ENCODE data around the gene C15orf62.

The C15orf62 gene, protein sequence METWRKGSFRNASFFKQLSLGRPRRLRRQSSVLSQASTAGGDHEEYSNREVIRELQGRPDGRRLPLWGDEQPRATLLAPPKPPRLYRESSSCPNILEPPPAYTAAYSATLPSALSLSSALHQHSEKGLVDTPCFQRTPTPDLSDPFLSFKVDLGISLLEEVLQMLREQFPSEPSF

DNA sequence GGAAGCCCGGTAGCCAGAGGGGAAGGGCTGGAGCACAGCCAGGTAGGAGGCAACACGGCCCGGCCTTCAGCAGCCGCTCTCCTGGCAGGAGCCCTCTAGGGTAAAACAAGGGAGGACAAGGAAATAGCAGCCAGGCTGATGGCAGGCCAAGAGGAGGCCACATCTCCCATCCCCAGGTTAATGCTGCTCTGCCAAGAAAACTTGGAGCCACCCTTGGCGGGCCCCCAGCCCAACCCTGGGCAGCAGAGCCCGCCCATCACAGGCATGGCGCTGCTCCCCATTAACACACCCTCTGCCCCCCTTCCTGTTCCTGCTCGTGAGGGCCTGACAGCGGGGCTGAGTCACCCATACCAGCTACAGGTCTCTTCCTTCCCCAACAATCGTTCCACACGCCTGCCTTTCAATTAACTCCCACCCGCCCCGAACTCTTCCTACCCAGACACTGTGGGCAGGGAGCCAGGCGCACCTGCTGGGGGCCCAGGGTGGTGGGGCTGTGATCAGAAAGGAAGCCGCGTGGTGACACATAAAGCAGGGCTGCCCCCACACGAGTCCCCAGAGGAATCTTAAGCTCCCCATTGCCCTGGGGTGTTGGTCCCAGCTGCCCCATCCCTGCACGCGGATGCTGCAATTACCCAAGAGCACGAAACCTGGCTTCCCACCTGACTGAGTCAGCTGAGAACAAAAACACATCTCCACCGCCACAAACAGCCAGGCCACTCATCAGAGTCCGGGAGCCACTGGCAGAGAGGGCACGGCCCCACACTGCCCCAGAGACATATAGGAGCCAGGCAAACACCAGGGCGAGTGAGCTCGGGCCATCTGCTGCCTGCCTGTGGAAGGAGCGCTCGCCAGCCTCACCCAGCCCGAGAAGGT is at the start of gene C15orf62:
TSS of gene C15orf62 (plus strand) at position 707 of the 873 bp plus-strand sequence. CDS start 516 bp downstream, outside the sequence.
- peak; percentile 94 for DNase-seq

DNA sequence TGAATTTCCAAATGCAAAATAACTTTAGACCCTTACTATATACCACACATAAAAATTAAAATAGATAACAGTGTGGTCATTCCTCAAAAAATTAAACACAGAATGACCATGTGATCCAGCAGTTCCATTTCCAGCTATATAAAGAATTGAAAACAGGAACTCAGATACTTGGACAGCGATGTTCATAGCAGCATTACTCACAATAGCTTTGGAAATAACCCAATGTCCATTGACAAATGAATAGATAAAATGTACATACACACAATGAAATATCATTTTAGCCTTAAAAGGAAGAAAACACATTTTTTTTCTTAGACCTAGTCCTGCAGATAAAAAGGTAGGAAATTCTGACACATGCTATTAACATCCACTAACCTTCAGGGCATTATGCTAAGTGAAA is 48.1 kb upstream of the C15orf62 start:
- no peak for DNase-seq

DNA sequence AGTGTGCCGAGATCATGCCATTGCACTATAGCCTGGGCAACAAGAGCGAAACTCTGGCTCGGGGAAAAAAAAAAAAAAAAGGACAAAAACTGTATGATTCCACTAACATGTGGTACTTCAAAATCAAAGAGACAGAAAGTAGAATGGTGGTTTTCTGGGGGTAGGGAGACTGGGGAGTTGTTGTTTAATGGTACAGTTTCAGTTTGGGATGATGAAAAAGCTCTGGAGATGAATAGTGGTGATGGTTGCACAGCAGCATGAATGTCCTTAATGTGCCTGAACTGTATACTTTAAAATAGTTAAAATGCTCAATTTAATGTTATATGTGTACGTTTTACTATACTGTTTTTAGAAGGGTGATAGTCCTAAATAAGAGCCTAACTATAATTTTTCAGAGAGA is 47.4 kb upstream of the C15orf62 start:
- no peak for DNase-seq

DNA sequence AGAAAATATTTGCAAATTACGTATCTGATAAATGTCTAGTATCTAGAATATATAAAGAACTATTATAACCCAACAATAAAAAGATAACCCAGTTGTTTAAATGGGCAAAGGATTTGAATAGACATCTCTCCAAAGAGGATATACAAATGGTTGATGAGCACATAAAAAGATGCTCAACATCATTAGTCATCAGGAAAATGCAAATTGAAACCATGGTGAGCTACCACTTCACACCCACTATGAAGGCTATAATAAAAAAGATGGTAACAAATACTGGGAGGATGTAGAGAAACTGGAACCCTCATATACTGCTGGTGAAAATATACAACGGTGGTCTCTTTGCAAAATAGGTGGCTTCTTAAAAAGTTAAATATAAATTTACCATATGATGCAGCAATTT is 46.8 kb upstream of the C15orf62 start:
- DNase-seq: no peak

DNA sequence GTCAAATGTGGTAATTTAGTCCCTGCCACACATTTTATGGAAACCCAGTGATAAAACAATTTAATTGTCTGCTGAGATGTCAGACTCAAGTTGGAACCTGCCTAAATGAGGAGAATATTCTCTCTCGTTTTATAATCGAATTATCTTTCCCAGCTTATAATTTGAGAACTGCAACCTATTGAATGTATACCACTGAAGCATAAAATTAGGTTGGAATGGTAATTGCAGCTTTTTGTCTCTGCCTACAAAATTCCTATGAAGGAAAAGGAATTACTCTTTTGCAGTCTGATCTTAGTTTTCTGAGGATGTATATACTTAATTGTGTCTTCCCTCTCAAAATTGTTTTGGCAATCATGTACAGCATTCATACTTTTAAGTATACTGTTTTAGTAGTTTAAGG is 45.9 kb upstream of the C15orf62 start:
- DNase-seq: no peak

DNA sequence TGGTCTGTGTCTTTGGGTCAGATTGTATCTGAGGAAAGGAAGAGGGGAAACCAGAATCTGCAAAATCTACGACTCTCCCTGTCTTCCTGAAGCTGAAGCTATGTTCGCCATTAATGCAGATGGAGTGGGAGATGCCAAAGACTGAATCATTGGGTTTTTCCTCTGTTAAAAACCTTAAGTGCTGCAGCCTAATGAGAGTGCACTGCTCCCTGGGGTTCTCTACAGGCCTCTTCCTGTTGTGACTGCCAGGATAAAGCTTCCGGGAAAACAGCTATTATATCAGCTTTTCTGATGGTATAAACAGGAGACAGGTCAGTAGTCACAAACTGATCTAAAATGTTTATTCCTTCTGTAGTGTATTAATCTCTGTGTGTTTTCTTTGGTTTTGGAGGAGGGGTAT is 38.7 kb upstream of the C15orf62 start:
- DNase-seq: no peak

DNA sequence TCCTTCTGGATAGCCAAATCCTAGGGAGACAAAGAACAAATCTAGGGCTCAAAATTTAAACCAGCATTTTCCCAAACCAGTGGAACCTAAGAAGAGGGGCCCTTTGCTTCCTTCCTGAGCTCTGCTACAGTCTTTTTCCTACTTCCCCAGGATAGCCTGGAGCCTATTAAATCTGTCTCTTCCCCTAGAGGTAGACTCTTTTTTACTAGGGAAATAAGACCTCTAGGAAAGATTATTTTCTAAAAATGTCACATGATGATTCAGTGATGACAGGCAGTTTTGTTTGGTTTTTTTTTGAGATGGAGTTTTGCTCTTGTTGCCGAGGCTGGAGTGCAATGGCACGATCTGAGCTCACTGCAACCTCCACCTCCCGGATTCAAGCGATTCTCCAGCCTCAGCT is 33.2 kb upstream of the C15orf62 start:
- DNase-seq: no peak

DNA sequence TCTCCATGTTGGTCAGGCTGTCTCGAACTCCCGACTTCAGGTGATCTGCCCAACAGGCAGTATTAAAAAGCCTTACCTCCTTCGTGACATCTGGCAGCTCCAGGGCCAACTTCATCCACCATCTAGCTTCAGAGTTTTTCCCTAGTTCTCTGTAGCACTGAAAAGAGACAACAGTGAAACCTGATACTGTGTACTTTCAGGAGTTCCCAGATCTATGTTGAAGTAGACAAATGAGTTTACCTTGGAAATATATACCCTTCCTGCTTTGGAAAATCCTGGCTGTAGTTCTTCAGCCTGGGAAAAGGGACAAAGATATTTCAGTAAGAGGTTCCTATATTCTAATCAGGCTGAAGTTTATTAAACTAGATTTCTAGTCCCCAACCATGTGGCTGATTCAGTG is 32.7 kb upstream of the C15orf62 start:
- no peak for DNase-seq

DNA sequence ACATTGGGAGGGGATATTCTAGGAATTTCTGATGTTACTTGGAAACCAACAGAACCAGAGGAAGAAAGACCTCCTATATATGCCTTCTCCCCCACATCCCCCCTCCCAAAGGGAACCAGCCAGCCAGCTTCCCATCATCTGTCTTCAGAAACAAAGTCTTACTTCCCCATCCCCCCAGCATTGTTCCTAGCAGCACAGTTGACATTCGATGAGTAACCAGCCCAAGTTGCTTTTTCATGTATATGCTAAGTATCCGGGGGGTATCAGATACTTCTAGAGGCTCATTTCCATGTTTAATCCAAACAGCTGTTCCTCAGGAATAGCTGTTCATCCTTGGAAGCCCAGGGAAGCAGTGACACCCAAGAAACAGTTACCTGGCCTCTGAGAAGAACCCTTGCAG is 30.7 kb upstream of the C15orf62 start:
- no peak for DNase-seq

DNA sequence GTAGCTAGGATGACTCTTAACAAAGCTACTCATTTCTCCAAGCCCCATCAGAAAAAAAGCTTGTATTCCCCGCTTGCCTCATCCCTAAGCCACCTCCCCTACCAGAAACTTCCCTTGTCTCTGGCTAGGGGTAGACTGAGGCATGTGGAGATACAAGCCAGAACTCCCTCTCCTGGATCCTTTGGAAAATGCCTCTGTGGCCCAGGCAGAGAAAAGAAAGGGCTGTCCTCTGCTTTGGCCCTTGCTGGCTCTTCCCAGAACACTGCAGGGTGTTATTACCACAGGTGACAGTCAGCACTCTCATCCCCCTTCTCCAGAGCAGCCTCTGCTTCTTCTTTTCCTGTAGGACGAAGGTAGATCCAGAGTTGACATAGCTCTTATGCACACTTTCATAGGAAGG is 29.9 kb upstream of the C15orf62 start:
- DNase-seq: no peak

DNA sequence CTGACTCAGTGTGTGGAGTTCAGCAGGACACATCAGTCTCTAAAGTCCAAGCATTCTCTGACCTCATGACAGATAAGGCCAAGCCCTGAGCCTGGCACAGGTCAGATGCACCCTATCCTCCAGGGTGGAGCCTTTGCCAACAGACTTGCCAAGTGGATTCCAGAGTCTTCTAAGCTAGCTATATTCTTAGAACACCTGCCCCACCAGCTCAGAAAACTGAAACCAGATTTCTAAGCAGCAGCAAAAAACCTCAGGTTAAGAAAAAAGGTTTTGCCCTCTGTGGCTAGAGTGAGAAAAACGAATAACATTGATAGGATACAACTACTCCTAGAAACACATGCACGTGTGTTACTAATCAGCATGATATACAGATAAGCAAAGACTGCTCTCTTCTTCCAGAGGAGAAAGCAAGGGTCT is 26.3 kb upstream of the C15orf62 start:
- DNase-seq: no peak

DNA sequence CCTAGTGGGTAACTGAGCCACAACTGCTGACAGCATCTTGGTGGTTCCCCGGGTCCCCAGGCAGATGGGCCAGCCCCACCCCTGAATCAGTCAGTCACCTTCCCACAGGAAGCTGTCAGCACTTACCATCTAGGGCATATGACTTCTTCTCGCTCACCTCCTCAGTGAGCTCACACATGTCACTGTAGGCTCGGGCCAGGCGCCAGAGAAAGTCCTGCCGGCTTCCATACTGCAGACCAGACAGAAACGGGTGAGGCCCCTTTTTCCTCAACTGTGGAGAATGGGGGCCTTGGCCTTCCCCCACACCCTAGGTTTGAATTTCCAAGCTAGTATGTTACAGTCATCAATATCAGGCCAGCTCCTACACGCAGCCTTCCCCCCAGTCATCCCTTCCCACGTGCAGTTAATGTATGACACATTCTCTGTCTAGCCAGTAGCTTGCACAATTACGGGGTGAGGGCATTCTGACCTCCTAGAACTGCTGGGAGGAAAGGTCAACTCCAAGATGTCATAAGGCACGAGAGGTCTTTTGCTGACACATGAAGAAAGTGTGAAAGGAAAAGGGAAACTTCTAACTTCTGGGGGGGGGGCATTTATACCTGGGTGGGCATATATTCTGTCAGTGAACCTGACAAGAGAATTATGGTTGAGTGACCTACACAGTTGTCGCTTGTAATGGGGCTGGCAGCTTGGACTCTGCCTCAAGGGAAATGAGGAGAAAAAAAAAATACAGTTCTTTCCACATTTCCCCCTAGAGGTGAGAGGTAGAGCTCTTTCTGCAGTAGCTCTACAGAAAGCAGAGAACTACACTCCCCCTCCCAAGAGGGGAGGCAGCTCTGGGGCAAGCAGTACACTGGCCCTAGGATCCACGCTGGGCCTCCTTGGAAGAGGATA is 25.6 kb upstream of the C15orf62 start:
- DNase-seq: peak; percentile 8

DNA sequence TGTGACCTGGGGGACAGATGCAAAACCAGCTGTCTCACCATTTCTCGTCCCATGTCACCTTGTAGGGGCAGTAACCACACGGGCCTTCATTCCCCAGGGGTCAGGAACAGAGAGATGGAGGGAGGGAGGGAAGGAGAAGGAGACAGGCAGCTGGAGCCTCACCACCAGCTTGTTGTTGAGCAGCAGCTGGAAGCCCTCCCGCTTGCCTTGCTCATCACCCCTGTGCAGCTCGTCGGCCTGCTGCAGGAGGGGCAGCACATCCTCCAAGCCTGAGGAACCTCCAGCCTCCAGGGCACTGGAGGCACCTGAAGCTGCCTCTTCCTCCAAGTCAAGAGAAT is 25.0 kb upstream of the C15orf62 start:
- DNase-seq: no peak

DNA sequence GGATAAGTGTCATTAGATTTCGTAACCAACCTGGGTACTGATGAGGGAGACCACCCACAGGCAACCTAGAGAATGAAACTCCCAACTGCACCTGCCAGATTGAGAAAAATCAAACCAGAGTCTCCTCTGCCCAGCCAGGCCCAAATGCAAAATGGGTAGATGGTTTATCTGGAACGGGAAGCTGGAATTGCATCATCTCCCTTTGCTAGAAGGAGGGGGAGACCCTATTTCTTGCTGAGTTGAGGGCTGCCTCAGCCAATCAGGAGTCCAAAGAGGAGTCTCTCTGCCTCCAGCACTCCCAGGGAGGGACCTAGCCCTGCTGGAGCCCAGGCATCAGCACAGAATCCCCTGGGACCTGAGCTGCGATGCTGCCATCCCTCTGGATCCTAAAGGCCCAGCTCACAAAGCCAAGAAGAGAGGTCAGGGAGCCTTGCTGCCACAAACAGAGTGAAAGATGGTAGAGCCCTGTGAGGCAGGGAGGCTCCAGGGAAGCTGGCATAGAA is 22.8 kb upstream of the C15orf62 start:
- no peak for DNase-seq

DNA sequence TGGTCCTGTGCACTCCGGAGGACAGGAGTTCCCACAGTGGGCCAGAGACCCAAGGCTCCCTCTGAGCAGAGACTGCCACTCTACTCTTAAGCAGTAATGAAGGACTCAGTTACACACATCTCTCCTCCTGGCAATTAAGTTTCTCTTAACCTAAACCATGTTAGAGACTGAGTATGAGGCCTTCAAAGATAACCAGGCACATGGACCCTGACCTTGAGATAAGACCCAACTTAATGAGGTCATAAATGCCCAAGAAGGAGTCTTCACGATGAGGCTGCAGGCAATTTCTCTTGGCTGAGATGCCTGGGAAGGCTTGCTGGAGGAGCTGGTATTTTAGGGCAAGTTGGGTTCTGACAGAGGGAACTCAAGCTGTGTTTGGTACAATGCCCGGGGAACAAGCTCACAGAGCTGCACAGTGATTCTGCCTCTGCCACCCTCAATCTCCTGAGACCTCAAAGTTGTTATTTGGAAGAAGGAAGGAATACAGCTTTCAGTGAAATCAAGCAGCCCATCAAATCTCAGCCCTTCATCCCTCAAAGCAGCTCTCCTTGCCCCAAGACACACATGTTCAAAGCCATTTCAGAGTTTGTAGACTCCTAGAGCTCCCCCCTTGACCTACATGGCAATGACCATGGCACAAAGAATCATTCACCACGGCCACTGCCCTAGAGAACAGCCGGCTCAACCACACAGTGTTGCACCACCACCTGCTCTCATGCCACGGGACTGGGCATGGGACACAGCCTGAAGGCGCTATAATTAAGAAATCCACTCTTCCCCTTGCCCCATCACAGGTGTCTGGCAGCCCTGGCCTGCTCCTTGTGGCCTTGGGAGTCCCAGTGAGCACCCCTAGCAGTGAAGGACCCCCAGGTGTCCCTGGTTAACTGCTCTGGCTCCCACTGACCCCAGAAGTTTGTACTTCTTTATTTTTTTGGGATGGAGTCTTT is 21.8 kb upstream of the C15orf62 start:
- DNase-seq: no peak

DNA sequence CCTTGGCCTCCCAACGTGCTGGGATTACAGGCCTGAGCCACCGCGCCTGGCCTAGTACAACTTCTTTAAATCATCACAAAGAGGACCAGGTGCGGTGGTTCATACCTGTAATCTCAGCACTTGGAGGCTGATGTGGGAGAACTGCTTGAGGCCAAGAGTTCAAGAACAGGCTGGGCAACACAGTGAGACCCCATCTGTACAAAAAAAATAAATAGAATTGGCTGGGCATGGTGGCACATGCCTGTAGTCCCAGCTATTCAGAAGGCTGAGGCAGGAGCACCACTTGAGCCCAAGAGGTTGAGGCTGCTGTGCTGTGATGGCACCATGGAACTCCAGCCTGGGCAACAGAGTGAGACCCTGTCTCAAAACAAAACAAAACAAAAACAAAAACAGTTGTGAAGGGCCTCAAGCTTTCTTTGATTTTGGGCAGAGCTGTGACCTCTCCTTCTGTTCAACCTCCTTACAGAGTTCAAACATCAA is 20.6 kb upstream of the C15orf62 start:
- DNase-seq: no peak

DNA sequence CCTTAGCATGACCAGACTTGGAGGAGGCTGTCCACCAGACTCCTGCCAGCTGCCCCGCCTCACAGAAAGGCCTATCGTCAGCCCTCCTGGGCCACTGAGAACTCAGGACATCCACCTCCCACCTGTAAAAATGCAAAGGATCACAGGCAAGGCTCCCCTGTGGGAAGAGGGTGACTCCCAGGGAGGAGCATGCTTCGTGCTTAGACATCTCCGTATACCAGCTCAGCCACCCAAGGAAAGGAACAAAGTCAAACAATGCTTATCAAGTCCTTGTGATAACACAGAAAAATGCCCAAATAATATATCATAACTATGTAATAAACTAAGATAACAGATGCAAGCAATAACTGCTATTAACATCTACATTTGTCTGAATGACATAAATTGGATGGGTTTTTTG is 18.9 kb upstream of the C15orf62 start:
- DNase-seq: no peak

DNA sequence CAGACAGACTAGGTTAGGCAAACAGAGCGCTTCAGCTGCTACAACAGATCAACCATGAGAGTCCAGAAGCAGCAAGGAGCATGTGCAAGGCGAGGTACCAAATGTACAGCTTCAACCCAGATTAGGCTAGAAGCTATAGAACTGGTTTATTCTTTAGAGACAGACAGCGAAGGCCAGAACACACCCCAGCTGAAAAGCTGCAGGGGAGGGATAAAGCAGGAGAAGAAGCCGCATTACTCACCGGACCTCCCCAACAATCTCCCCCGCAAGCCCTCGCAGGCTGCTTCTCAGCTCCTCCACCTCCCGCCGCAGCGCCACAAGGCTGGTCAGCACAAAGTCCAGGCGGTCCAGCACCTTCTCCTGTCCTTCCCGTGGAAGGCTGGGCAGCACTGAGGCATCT is 18.0 kb upstream of the C15orf62 start:
- DNase-seq: no peak

DNA sequence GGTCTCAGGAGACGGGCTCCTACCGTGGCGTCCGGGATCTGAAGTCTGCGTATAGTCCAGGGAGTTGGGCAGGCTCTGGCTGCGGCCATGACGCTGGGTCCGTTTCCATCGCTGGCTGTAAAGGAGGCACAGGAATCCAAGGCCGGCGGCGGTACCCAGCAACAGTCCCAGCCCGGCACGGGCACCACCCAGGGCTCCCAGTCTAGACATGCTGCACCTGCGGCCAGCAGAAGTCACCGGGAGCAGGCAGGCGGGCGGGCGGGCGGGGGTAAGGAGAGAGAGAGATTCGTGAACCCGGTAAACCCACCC is 15.3 kb upstream of the C15orf62 start:
- no peak for DNase-seq

DNA sequence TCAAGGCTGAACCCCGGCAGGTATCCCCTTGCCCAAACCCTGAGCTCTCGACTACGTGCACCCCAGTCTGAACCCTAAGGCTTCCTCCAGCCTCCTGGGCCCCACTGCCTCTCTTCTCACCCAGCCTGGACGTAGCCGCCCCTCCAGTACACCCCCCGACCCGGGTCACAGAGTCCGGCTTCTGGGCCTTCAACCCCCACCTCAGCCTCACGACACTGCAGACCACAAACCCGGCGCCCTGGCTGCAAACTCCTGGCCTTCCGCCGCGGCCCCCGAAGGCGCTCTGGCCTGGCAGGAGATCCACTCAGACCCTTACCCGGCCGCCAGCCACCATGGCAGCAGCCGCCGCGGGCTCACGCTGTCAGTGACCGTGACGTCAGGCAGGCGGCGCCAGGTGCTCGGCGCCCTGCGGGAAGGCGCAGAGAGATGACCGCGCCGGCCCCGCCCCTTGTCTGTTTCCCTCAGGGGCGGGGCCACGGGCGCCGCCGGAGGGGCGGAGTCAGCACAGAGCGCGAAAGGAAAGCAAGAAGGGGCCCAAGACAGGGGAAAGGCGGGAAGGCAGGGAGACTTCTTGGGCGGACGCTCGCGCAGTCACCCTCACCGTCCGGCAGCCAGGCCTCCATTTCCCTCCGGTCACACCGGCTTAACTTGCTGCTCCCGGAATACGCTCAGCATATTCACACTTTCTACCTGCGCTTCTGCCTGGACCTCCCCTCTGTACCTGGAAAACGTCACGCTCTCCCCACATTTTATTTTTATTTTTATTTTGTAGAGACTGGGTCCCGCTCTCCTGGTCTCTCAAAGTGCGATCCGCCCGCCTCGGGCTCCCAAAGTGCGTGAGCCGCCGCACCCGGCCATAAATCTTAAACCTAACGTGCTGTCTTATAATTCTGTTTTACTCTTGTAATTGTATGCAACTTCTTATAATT is 14.6 kb upstream of the C15orf62 start, which contains the start of gene RMDN3:
TSS of gene RMDN3 (minus strand) at position 372 of the 929 bp plus-strand sequence. CDS start 471 bp downstream, outside the sequence.
- DNase-seq: peak; percentile 94

DNA sequence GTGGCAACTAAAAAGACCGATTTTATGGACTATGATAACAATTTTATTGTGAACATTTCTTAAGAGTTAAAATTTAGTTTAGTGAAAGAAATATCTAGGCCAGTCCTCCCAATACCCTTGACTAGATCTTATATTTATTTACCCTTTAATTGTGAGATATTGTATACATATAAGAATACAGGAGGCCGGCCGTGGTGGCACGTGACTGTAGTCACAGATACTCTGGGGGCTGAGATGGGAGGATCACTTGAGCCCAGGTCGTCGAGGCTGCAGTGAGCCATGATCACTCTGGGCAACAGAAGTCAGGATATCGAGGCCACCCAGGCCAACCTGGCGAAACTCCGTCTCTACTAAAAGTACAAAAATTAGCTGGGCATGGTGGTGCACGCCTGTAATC is 14.0 kb upstream of the C15orf62 start:
- DNase-seq: no peak
